ENCODE data around the gene TES. TPM values are rescaled to one million over a fixed set of nuclear protein-coding genes. Genes with fewer than 3 reads are reported as not detected.

The TES gene
- total RNA-seq, 4 donors from 2014 or later = 245 to 501 (median 290) TPM

- no peak overlapping the region for H3K27ac ChIP-seq
- ATAC-seq = no peak
- H3K27me3 ChIP-seq = no peaks in the 10 kb centered on the region
- 83% methylated on average over 4 of the region's 5 CpGs; no CpG with 5 or more reads in 1 of the 2 donors for WGBS, 2 donors (ENCODE audit: low coverage in 1 of 2)
- peaks cover 0 to 55% of the 10 kb centered on the region in 2 donors for H3K36me3 ChIP-seq
- no peak for TF ChIP-seq POLR2A (IDR thresholded peaks at IDR 0.05)
- no peak for TF ChIP-seq CTCF (IDR thresholded peaks at IDR 0.05)
- no peak for TF ChIP-seq EP300 (IDR thresholded peaks at IDR 0.05)
- TF ChIP-seq POLR2AphosphoS5 (IDR thresholded peaks at IDR 0.05) = no peak
- H3K4me1 ChIP-seq = no peaks in the 10 kb centered on the region
- H3K9me3 ChIP-seq = no peaks in the 10 kb centered on the region
- no peak overlapping the region for H3K4me3 ChIP-seq
Measured at GRCh38 chr7:116251675-116252074, 41.3 kb downstream of the TES start.

DNA sequence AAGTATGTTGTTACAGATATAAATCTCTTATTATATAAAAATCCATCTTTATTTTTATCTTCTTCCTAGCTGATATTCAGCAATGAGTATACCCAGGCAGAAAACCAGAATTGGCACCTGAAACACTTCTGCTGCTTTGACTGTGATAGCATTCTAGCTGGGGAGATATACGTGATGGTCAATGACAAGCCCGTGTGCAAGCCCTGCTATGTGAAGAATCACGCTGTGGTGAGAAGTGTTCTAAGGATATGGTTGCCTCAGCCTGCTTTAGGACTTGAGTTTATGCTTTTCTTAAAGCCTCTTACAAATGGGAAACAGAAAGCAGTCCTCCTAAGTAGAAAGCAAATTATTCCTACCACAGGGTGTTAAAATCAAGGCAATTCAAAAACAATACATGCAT, 41.9 kb downstream of the TES start:
- ATAC-seq = no peak
- no peak overlapping the region for H3K4me3 ChIP-seq
- H3K36me3 ChIP-seq = peaks cover 0 to 54% of the 10 kb centered on the region in 2 donors
- no peak for TF ChIP-seq POLR2A (IDR thresholded peaks at IDR 0.05)
- TF ChIP-seq EP300 (IDR thresholded peaks at IDR 0.05) = no peak
- TF ChIP-seq POLR2AphosphoS5 (IDR thresholded peaks at IDR 0.05) = no peak
- TF ChIP-seq CTCF (IDR thresholded peaks at IDR 0.05) = no peak
- peaks cover 0 to 4% (median 0%) of the 10 kb centered on the region in 3 donors for H3K4me1 ChIP-seq
- H3K9me3 ChIP-seq = no peaks in the 10 kb centered on the region
- H3K27ac ChIP-seq = no peak overlapping the region
- WGBS, 2 donors (ENCODE audit: low coverage in 1 of 2) = 51 to 63% methylated on average over 3 of the region's 3 CpGs
- H3K27me3 ChIP-seq = no peaks in the 10 kb centered on the region

GRCh38 chr7:116257156-116257555, 46.8 kb downstream of the TES start:
- Histone ChIP-seq H3K36me3 (peaks cover 0 to 33% of the 10 kb centered on the region in 2 donors), H3K9me3 (no peaks in the 10 kb centered on the region), H3K4me3 (no peak overlapping the region), H3K4me1 (peaks cover 0 to 14% (median 5%) of the 10 kb centered on the region in 3 donors), H3K27ac (peak overlapping the region in 2 of 4 donors; percentile 4 to 9), H3K27me3 (no peaks in the 10 kb centered on the region)
- 52 to 74% methylated on average over 3 of the region's 3 CpGs for WGBS, 2 donors (ENCODE audit: low coverage in 1 of 2)
- ATAC-seq = no peak
- TF ChIP-seq CTCF (IDR thresholded peaks at IDR 0.05) = no peak
- TF ChIP-seq POLR2AphosphoS5 (IDR thresholded peaks at IDR 0.05) = no peak
- TF ChIP-seq POLR2A (IDR thresholded peaks at IDR 0.05) = no peak
- TF ChIP-seq EP300 (IDR thresholded peaks at IDR 0.05) = no peak

GRCh38 chr7:116258734-116259133, 48.4 kb downstream of the TES start:
- Histone ChIP-seq H3K27me3 (no peaks in the 10 kb centered on the region), H3K4me1 (peaks cover 0 to 14% (median 5%) of the 10 kb centered on the region in 3 donors), H3K9me3 (no peaks in the 10 kb centered on the region), H3K4me3 (no peak overlapping the region), H3K36me3 (peaks cover 0 to 17% of the 10 kb centered on the region in 2 donors), H3K27ac (peak overlapping the region in 2 of 4 donors; percentile 45 to 59)
- no peak for TF ChIP-seq EP300 (IDR thresholded peaks at IDR 0.05)
- TF ChIP-seq CTCF (IDR thresholded peaks at IDR 0.05) = peak; percentile 78 to 94 (median 86)
- WGBS, 2 donors (ENCODE audit: low coverage in 1 of 2) = 0 to 3% methylated on average over 2 of the region's 2 CpGs
- no peak for ATAC-seq

GRCh38 chr7:116259156-116259870, 49.0 kb downstream of the TES start:
- 77 to 78% methylated on average over 5 of the region's 5 CpGs for WGBS, 2 donors (ENCODE audit: low coverage in 1 of 2)
- H3K36me3 ChIP-seq = peaks cover 0 to 13% of the 10 kb centered on the region in 2 donors
- H3K27ac ChIP-seq = peak overlapping the region in 3 of 4 donors; percentile 45 to 59 (median 46)
- no peaks in the 10 kb centered on the region for H3K27me3 ChIP-seq
- H3K4me3 ChIP-seq = no peak overlapping the region
- no peak for ATAC-seq
- peaks cover 0 to 17% (median 5%) of the 10 kb centered on the region in 3 donors for H3K4me1 ChIP-seq
- no peaks in the 10 kb centered on the region for H3K9me3 ChIP-seq
- no peak for TF ChIP-seq EP300 (IDR thresholded peaks at IDR 0.05)
- TF ChIP-seq CTCF (IDR thresholded peaks at IDR 0.05) = no peak
- TF ChIP-seq POLR2AphosphoS5 (IDR thresholded peaks at IDR 0.05) = no peak
- no peak for TF ChIP-seq POLR2A (IDR thresholded peaks at IDR 0.05)

Data from gastroesophageal sphincter (tissue), 4 donors.